Testis (tissue), 3 donors: Measurements from ENCODE around the gene IRS1. TPM values are rescaled to one million over a fixed set of nuclear protein-coding genes. Genes with fewer than 3 reads are reported as not detected.

Source experiments
- DNase-seq: peaks from one replicate; pipeline ENCODE4 v3.0.0-alpha.2; 2019
- H3K27ac ChIP-seq, 2 donors: fragments of 200-600 bp; sonication (generic); one replicate each; pipeline ENCODE4 v1.5.1; 2019
- H3K27me3 ChIP-seq: fragments of 200-600 bp; sonication (generic); one replicate; pipeline ENCODE4 v1.5.1; 2019
- H3K36me3 ChIP-seq: fragments of 200-600 bp; sonication (generic); one replicate; pipeline ENCODE4 v1.5.1; 2017; ENCODE audit warnings: low read depth; ENCODE audit errors: missing control alignments
- H3K4me1 ChIP-seq: fragments of 200-600 bp; sonication (generic); one replicate; pipeline ENCODE4 v1.5.1; 2019
- H3K4me3 ChIP-seq, 2 donors: fragments of 200-600 bp; sonication (generic); one replicate each; pipeline ENCODE4 v1.5.1; 2017 to 2019
- H3K9me3 ChIP-seq: fragments of 200-600 bp; sonication (generic); one replicate; pipeline ENCODE4 v1.5.1; 2017
- CTCF ChIP-seq, 3 experiments: fragments of 450-650 bp in 2 of 3; fragments of 200-600 bp in 1 of 3; sonication (generic) in 1 of 3; IDR thresholded peaks; one replicate each; pipeline ENCODE4 v1.5.1; 2016 to 2019; ENCODE audit warnings: antibody characterized with exemption in 3 of 3, mild to moderate bottlenecking in 2 of 3, moderate library complexity in 1 of 3
- POLR2A ChIP-seq: fragments of 450-650 bp; IDR thresholded peaks from one replicate; pipeline ENCODE4 v1.6.1; 2017; ENCODE audit warnings: antibody characterized with exemption, mild to moderate bottlenecking, moderate library complexity
- WGBS, 2 donors: methylation state at CpG; one replicate each; pipeline ENCODE4 v1.1.5; 2018; 5-methylcytosine and 5-hydroxymethylcytosine counted together
- intact Hi-C: fragments of 100-400 bp; cut with DNase I; formaldehyde crosslinking; loops from one replicate; pipeline ENCODE4 v1.15.1; 2023; ENCODE audit warnings: low total_unique reads
- polyA plus RNA-seq: library from polyadenylated mRNA; stranded (reverse); fragments of 350-450 nt; fragmentation: Illumina TruSeq; extraction: RNeasy Lipid Tissue Mini Kit (QIAGEN cat#74804); gene quantifications from one replicate; pipeline ENCODE4 v1.2.3, GENCODE V29; 2014; ENCODE audit warnings: low read depth, low replicate concordance; ENCODE audit not compliant: insufficient read depth
- total RNA-seq, 2 donors: library from RNA; depleted of rRNA; stranded (reverse); fragments of >200 nt; gene quantifications; one replicate each; pipeline ENCODE4 v1.2.3, GENCODE V29; 2016

IRS1 gene
- total and polyA plus RNA-seq, 3 donors from 2014 or later, result 3.1 to 5.9 (median 3.1) TPM

GRCh38 chr2:226715347-226715990, 84.2 kb downstream of the IRS1 start:
- Histone ChIP-seq H3K36me3 (no peaks in the 10 kb centered on the region), H3K4me3 (no peak overlapping the region), H3K27me3 (no peaks in the 10 kb centered on the region), H3K9me3 (no peaks in the 10 kb centered on the region), H3K27ac (no peak overlapping the region), H3K4me1 (no peaks in the 10 kb centered on the region)
- 71 to 76% methylated on average over 3 of the region's 3 CpGs for WGBS, 2 donors
- TF ChIP-seq POLR2A (no peak), CTCF (IDR thresholded peaks at IDR 0.05) (no peak)
- no peak for DNase-seq
- intact Hi-C loops, result no loop called here

DNA sequence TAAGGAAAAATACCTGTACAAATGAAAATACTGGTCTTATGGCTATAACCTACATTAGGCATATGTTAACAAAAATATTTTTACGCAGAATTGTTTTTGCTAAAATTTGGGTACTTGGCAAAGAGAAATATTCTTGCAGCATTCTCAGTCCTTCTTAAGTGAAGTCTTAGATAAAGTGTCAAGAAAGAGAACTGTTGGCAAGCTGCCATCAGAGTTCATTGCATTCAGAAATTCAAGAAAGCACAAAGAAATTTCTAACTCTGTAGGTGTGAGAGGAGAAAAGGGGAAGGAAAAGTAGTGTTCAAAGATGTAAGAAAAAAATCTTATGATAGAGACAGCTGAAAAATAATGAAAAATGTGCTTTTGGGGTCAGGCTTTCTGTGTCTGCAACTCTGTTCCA, 86.7 kb downstream of the IRS1 start:
- no peak for DNase-seq
- H3K4me3 ChIP-seq, result no peak overlapping the region
- intact Hi-C loops, result no loop called here
- no peaks in the 10 kb centered on the region for H3K9me3 ChIP-seq
- no peaks in the 10 kb centered on the region for H3K4me1 ChIP-seq
- H3K27ac ChIP-seq, result no peak overlapping the region
- no peaks in the 10 kb centered on the region for H3K36me3 ChIP-seq
- no peaks in the 10 kb centered on the region for H3K27me3 ChIP-seq
- 88 to 89% methylated on average over 1 of the region's 1 CpG for WGBS, 2 donors
- TF ChIP-seq POLR2A, result no peak
- TF ChIP-seq CTCF (IDR thresholded peaks at IDR 0.05), result no peak

DNA sequence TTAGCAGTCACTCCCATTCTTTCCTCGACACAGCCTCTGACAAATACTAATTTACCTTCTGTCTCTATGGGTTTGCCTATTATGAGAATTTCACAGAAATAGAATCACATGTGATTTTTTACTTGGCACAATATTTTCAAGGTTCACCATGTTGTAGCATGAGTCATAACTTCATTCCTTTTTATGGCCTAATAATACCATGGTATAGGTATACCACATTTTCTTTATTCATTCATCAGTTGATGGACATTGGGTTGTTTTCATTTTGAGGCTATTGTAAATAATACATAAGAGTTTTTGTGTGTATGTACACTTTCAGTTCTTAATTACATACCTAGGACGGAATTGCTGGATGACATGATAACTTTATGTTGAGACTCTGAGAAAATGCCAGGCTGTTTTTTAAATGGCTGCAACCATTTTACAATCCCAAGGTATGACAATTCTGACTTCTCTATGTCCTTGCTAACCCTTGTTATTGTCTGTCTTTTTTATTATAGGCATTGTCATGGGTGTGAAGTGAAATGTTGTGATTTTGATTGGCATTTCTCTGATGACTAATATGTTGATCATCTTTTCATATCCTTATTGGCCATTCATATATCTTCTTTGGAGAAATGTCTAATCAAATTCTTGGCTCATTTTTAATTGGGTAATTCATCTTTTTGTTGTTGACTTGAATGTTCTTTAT, 87.9 kb downstream of the IRS1 start:
- H3K36me3 ChIP-seq, result no peaks in the 10 kb centered on the region

GRCh38 chr2:226707499-226707898, 92.1 kb downstream of the IRS1 start:
- intact Hi-C loops, result no loop called here
- no peaks in the 10 kb centered on the region for H3K36me3 ChIP-seq
- no peak for DNase-seq
- H3K4me1 ChIP-seq, result no peaks in the 10 kb centered on the region
- no peak overlapping the region for H3K4me3 ChIP-seq
- no peaks in the 10 kb centered on the region for H3K9me3 ChIP-seq
- TF ChIP-seq POLR2A (no peak), CTCF (IDR thresholded peaks at IDR 0.05) (no peak)
- no peaks in the 10 kb centered on the region for H3K27me3 ChIP-seq
- H3K27ac ChIP-seq, result no peak overlapping the region

More for the DNA sequence above, 87.9 kb downstream of the IRS1 start:
- TF ChIP-seq POLR2A (no peak), CTCF (IDR thresholded peaks at IDR 0.05) (no peak)
- H3K4me1 ChIP-seq, result no peaks in the 10 kb centered on the region
- intact Hi-C loops, result no loop called here
- WGBS, 2 donors, result 95 to 98% methylated on average over 2 of the region's 2 CpGs
- H3K4me3 ChIP-seq, result no peak overlapping the region
- no peak for DNase-seq
- no peak overlapping the region for H3K27ac ChIP-seq
- H3K9me3 ChIP-seq, result no peaks in the 10 kb centered on the region
- no peaks in the 10 kb centered on the region for H3K27me3 ChIP-seq

- H3K27ac ChIP-seq, result no peak overlapping the region
- H3K27me3 ChIP-seq, result no peaks in the 10 kb centered on the region
- WGBS, 2 donors, result 64 to 80% methylated on average over 3 of the region's 3 CpGs
- H3K4me1 ChIP-seq, result no peaks in the 10 kb centered on the region
- TF ChIP-seq CTCF (IDR thresholded peaks at IDR 0.05) (no peak), POLR2A (no peak)
- DNase-seq, result no peak
- no peaks in the 10 kb centered on the region for H3K9me3 ChIP-seq
- H3K36me3 ChIP-seq, result no peaks in the 10 kb centered on the region
- H3K4me3 ChIP-seq, result no peak overlapping the region
- intact Hi-C loops, result no loop called here
Observed at GRCh38 chr2:226705965-226706364, 93.7 kb downstream of the IRS1 start.
